Stimulated activated naive CD8-positive, alpha-beta T cell treated with anti-CD3 and anti-CD28 coated beads, Interleukin-15, amount 100 ng/mL, for 72 hours (primary cell): ENCODE results near the gene RPS5.
A peak's percentile ranks its signal among the peaks of the same experiment; 100 is the strongest.
"Not testable (repeated sequence)": the region's sequence is repeated elsewhere in the genome, so short reads cannot be mapped to it uniquely, and the experiment has no call there.

ENCODE experiments used
- ATAC-seq: fragments of 150-1000 bp; cut with Tn5 transposase; 2 replicates; pipeline ENCODE4 v1.10.0; 2021; ENCODE audit warnings: mild to moderate bottlenecking, moderate library complexity
- DNase-seq, 2 donors: peaks; one replicate each; pipeline ENCODE4 v3.0.0; 2021 to 2022
- H3K27ac Mint-ChIP-seq, 2 donors: one replicate each; pipeline ENCODE4 v1.8.0; 2022; ENCODE audit warnings: mild to moderate bottlenecking in 2 of 2, mixed read lengths in 2 of 2, moderate library complexity in 2 of 2
- H3K27me3 Mint-ChIP-seq: one replicate; pipeline ENCODE4 v1.8.0; 2022; ENCODE audit warnings: mixed read lengths
- H3K4me1 Mint-ChIP-seq: one replicate; pipeline ENCODE4 v1.8.0; 2022; ENCODE audit warnings: mild to moderate bottlenecking, mixed read lengths
- H3K4me3 Mint-ChIP-seq, 2 donors: one replicate each; pipeline ENCODE4 v1.8.0; 2022; ENCODE audit warnings: mild to moderate bottlenecking in 2 of 2, mixed read lengths in 2 of 2, moderate library complexity in 1 of 2
- H3K9me3 Mint-ChIP-seq, 2 donors: one replicate each; pipeline ENCODE4 v1.8.0; 2022; ENCODE audit warnings: mixed read lengths in 2 of 2

RPS5 gene

DNA sequence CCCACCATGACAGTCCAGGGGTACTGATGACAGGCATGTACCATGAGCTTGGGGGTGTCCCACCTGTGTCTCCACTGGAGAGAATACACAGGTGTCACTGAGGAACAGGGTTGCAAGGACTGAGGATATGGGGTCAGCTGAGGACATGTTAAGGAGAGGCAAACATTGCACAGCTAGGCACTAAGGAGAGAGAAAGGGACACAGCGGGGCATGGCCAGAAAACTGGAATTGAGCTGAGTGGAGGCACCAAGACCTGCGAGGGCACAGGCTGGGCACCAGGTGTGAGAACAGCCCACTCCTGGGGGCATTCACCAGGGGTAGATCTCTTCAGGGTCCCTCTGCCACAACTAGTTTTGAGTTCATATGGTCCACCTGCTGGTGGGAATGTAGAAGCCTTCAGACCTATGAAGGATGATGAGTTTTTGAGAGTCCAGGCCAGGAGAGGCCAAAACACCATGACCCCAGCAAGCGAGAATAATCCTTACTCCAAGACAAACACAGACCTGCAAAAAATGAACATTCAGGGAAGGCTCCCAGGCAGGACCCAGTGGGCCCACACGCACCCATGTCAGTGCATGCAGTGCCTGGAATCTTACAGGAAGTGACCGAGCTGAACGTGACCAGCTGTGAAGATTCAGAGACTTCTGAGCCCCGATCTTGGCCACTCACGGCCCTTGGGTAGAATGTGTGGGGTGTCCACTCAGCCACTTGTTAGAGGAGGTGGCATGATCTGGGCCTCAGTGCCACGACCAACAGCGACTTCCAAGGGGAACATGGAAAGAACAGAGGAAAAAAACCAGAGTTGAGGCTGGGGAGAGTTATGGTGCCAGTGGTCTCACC lies 20.0 kb downstream of the RPS5 start:
- Mint-ChIP-seq H3K9me3 (no peaks in the 10 kb centered on the region), H3K27ac (no peak overlapping the region), H3K4me3 (peak overlapping the region; percentile 86 to 99), H3K27me3 (no peaks in the 10 kb centered on the region), H3K4me1 (peaks cover 43% of the 10 kb centered on the region)
- DNase-seq (no peak), ATAC-seq (no peak)

DNA sequence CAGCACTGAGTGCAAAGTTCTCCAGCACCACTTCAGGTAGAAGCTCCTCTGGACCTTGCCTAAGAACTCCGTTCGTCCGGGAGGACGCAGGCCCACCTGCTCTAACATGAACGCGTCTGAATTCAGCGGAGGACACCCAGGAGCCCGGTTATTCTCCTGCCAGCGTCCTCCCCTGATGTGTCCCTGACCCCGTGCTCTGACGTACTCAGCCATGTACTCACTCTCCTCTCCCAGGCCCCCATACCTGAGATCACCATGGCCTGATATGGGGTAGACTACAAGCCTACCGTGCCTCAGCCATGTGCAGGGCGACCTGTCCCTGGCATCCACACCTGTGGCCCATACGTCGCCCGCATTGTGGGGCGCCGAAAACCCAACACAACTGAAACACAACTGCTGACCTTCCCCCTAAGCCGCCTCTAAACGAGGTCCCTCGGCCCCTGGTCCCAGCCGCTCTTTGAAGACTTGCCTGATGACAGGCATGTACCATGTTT lies 20.6 kb downstream of the RPS5 start:
- ATAC-seq: peak; percentile 52

DNA sequence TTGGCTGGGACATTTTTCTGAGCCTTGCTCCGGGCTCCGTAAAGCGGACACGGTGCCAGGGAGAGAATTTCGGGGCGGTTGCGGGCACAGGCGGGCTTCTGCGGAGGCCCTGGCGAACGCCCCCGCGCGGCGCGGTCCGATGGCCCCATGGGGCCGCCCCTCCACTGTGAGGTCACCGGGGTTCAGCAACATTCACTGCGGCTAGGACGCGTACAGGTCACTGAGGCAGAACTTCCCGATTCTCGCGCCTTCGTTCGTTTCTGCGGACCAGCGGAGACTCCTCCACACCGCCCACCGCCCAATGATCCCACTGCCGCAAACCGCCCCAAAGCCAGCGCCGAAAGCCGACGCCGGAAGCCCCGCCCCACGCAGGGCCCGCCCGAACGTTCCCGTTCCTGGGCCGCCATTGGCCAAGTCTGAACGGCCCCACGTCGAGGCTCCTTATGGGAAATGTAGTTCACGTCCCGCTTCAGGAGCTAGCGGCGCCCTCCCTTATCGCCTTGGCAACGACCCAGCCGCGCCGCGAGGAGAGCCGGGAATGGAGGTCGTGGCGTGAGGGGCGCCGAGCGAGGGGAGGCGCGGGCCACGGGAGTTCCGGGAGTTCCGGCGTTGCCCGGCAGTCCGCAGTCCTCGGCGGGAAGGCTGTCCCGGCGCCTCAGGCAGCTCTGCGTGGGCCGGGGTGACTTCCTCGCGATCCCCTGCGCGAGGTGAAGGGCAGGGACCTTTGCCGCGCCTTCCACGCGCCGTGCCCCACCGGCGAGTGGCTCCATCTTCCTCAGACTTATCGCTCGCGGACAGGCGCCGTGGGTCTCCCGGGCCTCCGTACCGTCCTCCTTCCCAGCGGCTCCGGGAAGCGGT lies 21.3 kb downstream of the RPS5 start, which contains the start of gene ZNF584:
Gene ZNF584, plus strand, starts transcription at position 498 of the 858 bp plus-strand sequence. CDS start 499 bp downstream, outside the sequence.
- H3K9me3 Mint-ChIP-seq: no peaks in the 10 kb centered on the region
- no peaks in the 10 kb centered on the region for H3K27me3 Mint-ChIP-seq
- DNase-seq: peak; percentile 91 to 94
- peak within 1 kb of the TSS; percentile 93 to 98 for H3K27ac Mint-ChIP-seq
- peaks cover 43% of the 10 kb centered on the region for H3K4me1 Mint-ChIP-seq
- peak; percentile 96 for ATAC-seq
- peak within 1 kb of the TSS; percentile 86 to 99 for H3K4me3 Mint-ChIP-seq

More for the DNA sequence above, 20.6 kb downstream of the RPS5 start:
- Mint-ChIP-seq H3K9me3 (no peaks in the 10 kb centered on the region), H3K4me3 (peak overlapping the region; percentile 86 to 99), H3K4me1 (peaks cover 43% of the 10 kb centered on the region), H3K27me3 (no peaks in the 10 kb centered on the region), H3K27ac (peak overlapping the region; percentile 93 to 98)
- peak in 1 of 2 donors; percentile 25 for DNase-seq

DNA sequence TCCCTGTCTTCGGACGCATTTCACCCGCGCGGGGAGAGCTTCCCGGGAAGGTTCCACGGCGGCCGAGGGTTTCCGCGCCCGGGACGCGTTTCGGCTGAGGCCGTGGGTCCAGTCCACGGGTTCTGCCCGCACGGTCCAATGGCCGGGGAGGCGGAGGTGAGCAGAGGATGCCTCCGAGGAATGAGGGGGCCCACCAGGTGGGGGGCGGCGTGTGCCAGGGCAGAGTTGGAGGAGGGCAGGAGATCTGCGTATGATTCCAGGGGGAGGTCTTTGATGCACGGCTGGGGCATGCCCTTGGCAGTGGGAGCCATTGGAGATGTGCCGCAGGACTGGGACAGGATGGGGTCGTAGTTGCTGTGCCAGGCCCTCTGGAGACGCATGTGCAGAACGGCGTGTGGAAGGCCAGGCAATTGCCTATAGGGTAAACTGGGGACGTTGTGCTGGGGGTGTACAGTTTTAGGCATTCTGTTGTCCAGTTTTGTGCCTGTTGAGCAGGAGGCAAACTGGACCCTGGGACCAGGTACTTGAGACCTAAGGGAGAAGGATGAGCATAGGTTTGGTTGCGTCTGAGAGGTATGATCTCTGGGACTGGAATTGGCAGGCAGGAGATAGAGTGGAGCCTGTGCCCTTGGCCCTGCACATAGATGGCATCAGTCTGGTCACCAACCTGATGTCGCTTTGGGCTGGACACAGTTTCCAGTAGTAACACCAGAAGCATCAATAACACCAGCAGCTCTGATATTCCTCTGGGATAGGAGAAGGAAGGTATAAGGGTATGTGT lies 22.1 kb downstream of the RPS5 start:
- ATAC-seq (peak; percentile 34), DNase-seq (peak; percentile 33 to 46)
- Mint-ChIP-seq H3K4me3 (peak overlapping the region; percentile 86 to 99), H3K27me3 (no peaks in the 10 kb centered on the region), H3K27ac (peak overlapping the region; percentile 22 to 93), H3K4me1 (peaks cover 35% of the 10 kb centered on the region), H3K9me3 (no peaks in the 10 kb centered on the region)

DNA sequence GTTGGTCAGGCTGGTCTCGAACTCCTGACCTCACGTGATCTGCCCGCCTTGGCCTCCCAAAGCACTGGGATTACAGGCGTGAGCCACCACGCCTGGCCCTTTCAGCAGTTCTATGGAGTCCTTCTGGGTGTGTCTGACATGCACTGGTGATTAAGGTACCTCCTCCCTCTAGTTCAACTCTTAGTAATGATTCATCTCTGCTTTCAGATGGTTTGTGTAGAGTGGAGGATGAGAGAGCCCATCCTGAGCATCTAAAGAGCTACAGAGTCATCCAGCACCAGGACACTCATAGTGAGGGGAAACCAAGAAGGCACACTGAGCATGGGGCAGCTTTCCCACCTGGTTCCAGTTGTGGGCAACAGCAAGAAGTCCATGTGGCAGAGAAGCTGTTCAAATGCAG lies 29.5 kb downstream of the RPS5 start:
- Mint-ChIP-seq H3K9me3 (no peaks in the 10 kb centered on the region), H3K27me3 (no peaks in the 10 kb centered on the region), H3K27ac (no peak overlapping the region), H3K4me1 (no peaks in the 10 kb centered on the region), H3K4me3 (no peak overlapping the region)
- DNase-seq (no peak), ATAC-seq (no peak)

DNA sequence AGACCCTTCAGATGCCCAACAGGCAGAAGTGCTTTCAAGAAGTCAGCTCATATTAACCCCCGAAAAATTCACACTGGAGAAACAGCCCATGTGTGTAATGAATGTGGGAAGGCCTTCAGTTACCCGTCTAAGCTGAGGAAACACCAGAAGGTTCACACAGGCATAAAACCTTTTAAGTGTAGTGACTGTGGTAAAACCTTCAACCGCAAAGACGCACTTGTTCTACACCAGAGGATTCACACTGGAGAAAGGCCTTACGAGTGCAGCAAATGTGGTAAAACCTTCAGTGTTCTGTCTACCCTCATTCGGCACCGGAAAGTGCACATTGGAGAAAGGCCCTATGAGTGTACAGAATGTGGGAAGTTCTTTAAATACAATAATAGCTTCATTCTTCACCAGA lies 30.0 kb downstream of the RPS5 start:
- Mint-ChIP-seq H3K27ac (no peak overlapping the region), H3K4me1 (no peaks in the 10 kb centered on the region), H3K4me3 (no peak overlapping the region), H3K9me3 (no peaks in the 10 kb centered on the region), H3K27me3 (no peaks in the 10 kb centered on the region)
- ATAC-seq (no peak), DNase-seq (no peak)

DNA sequence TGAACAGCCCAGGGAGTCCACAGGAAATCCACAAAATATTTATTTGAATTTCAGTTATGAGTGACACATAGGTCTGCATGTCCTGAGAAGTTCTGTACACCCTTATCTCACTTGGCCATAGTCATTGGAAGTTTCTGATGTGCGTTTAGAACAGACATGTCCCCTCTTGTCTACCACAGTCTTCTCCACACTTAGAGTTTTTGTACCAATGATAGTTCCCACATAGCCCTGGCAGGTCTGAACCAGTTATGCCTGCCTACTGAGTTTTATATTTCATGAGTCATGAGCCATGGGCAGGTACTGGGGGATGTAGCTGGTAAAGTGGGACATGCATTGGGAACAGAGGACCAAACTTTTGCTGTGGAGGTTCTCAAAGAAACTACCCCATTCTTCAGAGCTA lies 41.5 kb downstream of the RPS5 start:
- Mint-ChIP-seq H3K27me3 (no peaks in the 10 kb centered on the region), H3K27ac (no peak overlapping the region), H3K9me3 (peaks cover 21 to 55% of the 10 kb centered on the region in 2 donors), H3K4me3 (no peak overlapping the region), H3K4me1 (no peaks in the 10 kb centered on the region)
- DNase-seq (no peak), ATAC-seq (no peak)

DNA sequence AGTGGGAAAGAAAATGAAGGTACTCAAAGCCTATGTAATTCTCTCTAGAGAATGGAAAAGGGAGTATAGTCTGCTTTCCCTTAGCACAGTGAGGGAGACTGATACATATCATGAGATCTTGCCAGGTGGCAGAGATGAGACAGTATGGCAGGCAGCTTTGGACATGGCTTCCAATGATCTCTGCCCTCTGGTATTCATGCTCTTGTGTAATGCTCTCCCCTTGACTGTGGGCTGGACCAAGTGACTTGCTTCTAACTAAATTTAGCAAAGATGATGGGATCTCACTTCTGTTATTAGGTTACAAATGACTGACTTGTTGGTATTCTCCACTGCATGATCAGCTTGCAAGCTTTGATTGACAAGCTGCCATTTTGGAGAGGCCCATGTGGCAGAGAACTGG lies 42.7 kb downstream of the RPS5 start:
- ATAC-seq (no peak), DNase-seq (no peak)
- Mint-ChIP-seq H3K4me3 (no peak overlapping the region), H3K27ac (no peak overlapping the region), H3K27me3 (no peaks in the 10 kb centered on the region), H3K4me1 (no peaks in the 10 kb centered on the region), H3K9me3 (peaks cover 21 to 56% of the 10 kb centered on the region in 2 donors)

DNA sequence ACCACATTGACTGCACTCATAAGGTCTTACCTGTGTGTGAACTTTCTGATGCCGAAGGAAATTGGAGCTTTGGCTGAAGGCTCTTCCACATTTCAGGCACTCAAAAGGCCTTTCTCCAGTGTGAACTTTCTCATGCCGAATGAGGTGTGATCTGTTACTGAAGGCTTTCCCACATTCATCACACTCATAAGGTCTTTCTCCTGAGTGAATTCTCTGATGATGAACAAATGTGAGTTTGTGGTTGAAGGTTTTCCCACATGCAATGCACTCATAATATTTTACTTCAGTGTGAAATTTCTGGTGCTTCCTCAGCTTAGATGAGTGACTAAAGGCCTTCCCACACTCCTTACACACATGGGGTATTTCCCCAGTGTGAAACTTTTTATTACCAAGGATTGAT lies 47.1 kb downstream of the RPS5 start:
- H3K4me3 Mint-ChIP-seq: no peak overlapping the region
- no peak for ATAC-seq
- no peaks in the 10 kb centered on the region for H3K27me3 Mint-ChIP-seq
- H3K9me3 Mint-ChIP-seq: peaks cover 42 to 72% of the 10 kb centered on the region in 2 donors
- no peak for DNase-seq
- H3K27ac Mint-ChIP-seq: peak overlapping the region in 1 of 2 donors; percentile 40
- peaks cover 14% of the 10 kb centered on the region for H3K4me1 Mint-ChIP-seq

DNA sequence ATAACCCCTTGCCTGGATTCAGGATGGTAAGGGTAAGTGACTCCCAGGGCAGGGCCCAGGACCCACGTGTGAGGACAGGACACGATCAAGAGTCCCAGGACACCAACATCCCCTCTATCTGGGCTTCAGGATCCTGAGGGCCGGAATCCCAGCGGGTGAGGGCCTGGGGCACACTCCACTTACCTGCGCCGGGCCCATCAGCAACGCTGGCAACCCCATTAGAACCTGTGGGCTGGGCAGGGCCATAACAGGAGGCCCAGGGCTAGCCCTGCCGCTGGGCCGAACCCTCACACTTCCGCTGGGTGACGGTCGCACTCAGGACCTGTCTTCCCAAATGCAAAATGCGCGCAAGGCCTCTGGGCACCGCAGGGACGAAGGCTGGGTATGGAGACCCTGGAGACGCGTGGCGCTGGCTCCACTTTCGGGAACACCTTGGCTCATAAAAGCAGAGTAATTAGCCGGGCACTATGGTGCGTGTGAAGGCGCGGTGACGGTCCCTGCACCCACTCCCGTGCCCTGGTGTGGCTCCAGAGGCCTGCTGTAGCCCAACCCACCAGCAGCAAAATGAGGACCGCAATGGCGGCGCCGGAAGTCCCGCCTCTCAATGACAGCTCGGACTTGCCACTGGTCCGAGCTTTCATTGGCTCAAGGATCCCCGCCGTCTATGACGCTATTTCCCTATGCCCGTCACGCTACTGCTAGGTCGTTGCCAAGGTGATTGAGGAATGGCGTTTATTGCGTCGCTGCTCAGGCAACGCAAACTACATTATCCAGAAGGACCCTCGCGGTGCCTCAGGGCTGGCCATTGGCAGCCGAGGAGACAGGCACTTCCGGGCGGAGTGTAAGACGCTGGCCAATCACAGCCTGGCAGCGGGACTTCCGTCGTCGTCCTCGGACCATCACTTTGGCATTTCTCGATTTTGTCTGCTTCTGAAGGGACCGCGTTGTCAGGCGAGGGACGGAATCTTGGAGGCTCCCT lies 52.8 kb downstream of the RPS5 start, which contains the start of gene ZNF132:
Gene ZNF132, minus strand, starts transcription at position 578 of the 979 bp plus-strand sequence. Its CDS starts 332 bp downstream, at position 246.
- ATAC-seq: peak; percentile 99
- Mint-ChIP-seq H3K27me3 (no peaks in the 10 kb centered on the region), H3K4me3 (peak within 1 kb of the TSS; percentile 99)

DNA sequence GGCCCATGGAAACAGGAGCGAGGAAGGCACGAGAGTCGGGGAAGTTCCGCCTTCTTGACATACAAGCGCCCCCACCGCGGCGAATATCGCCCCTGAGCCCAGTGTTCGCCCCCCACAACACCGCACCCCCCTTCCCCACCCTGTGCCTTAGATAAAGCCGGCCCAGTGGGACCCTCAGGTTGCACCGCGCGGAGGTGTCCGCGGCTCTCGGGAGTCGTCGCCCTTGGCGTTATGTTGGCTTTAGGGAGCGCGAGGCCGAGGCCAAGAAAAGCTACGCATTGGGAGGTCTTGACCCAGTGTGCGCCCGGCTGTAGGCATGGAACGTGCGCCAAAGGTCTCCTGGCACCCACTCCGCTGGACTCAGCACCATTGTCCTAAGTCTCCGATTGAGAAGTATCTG lies 53.5 kb downstream of the RPS5 start:
- DNase-seq: no peak
- Mint-ChIP-seq H3K4me1 (peaks cover 36% of the 10 kb centered on the region), H3K4me3 (peak overlapping the region; percentile 99), H3K27ac (peak overlapping the region; percentile 97 to 98), H3K9me3 (peaks cover 34 to 72% of the 10 kb centered on the region in 2 donors), H3K27me3 (no peaks in the 10 kb centered on the region)
- ATAC-seq: no peak

More for the DNA sequence above, 52.8 kb downstream of the RPS5 start, which contains the start of gene ZNF132:
- DNase-seq: peak; percentile 91 to 97
- H3K4me1 Mint-ChIP-seq: peaks cover 36% of the 10 kb centered on the region
- peaks cover 39 to 79% of the 10 kb centered on the region in 2 donors for H3K9me3 Mint-ChIP-seq
- peak within 1 kb of the TSS; percentile 97 to 98 for H3K27ac Mint-ChIP-seq

DNA sequence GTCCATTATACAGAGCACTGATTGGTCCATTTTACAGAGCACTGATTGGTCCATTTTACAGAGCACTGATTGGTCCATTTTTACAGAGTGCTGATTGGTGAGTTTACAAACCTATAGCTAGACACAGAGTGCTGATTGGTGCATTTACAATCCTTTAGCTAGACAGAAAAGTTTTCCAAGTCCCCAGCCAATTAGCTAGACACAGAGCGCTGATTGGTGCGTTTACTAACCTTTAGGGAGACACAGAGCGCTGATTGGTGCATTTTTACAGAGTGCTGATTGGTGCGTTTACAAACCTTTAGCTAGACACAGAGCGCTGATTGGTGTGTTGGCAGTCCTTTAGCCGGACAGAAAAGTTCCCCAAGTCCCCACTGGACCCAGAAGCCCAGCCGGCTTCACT lies 55.9 kb downstream of the RPS5 start:
- not testable (repeated sequence) for H3K27ac Mint-ChIP-seq, ATAC-seq, DNase-seq, H3K4me3 Mint-ChIP-seq
- peaks cover 18% of the 10 kb centered on the region for H3K27me3 Mint-ChIP-seq
- peaks cover 32% of the 10 kb centered on the region for H3K4me1 Mint-ChIP-seq
- peaks cover 25 to 62% of the 10 kb centered on the region in 2 donors for H3K9me3 Mint-ChIP-seq
